Measurements from ENCODE around the gene CNNM4.

The CNNM4 gene

GRCh38 chr2:96837575-96837974 is 76.9 kb downstream of the CNNM4 start:
- no peak for FAIRE-seq

GRCh38 chr2:96838345-96839292 is 77.9 kb downstream of the CNNM4 start:
- no peak for FAIRE-seq

- no peak for FAIRE-seq
These were observed 78.7 kb downstream of the CNNM4 start for GRCh38 chr2:96839293-96839874.

GRCh38 chr2:96839875-96840850 is 79.5 kb downstream of the CNNM4 start:
- FAIRE-seq = no peak

GRCh38 chr2:96841701-96842495 is 81.2 kb downstream of the CNNM4 start:
- FAIRE-seq = no peak

GRCh38 chr2:96842600-96842999 is 81.9 kb downstream of the CNNM4 start:
- no peak for FAIRE-seq

GRCh38 chr2:96843538-96844268 is 83.0 kb downstream of the CNNM4 start, which contains the start of gene ANKRD23:
ANKRD23 (minus strand) TSS chr2:96844021; CDS start chr2:96843992, 29 bp downstream.
- no peak for FAIRE-seq

GRCh38 chr2:96844405-96844808 is 83.7 kb downstream of the CNNM4 start:
- FAIRE-seq = no peak

- no peak for FAIRE-seq
These were observed 86.1 kb downstream of the CNNM4 start for GRCh38 chr2:96846825-96847224.

- FAIRE-seq = no peak
These were observed 86.9 kb downstream of the CNNM4 start for GRCh38 chr2:96847586-96847985.

- no peak for FAIRE-seq
These were observed 87.6 kb downstream of the CNNM4 start for GRCh38 chr2:96848264-96848663.

GRCh38 chr2:96852667-96853066 is 92.0 kb downstream of the CNNM4 start:
- no peak for FAIRE-seq

GRCh38 chr2:96853321-96853720 is 92.6 kb downstream of the CNNM4 start:
- no peak for FAIRE-seq

GRCh38 chr2:96856776-96857666 is 96.3 kb downstream of the CNNM4 start:
- no peak for FAIRE-seq

GRCh38 chr2:96857667-96858372 is 97.1 kb downstream of the CNNM4 start, which contains the start of gene ANKRD39:
ANKRD39 (minus strand) TSS chr2:96858016; CDS start chr2:96857987, 29 bp downstream.
- no peak for FAIRE-seq

- FAIRE-seq = no peak
These were observed 98.5 kb downstream of the CNNM4 start for GRCh38 chr2:96859099-96859649.

- no peak for FAIRE-seq
These were observed 99.0 kb downstream of the CNNM4 start for GRCh38 chr2:96859681-96860064.

GRCh38 chr2:96860065-96861029 is 99.6 kb downstream of the CNNM4 start:
- no peak for FAIRE-seq

Measured in colon (tissue), 2 donors.